ENCODE results near the gene CAMSAP2. TPM values are rescaled to one million over a fixed set of nuclear protein-coding genes. Genes with fewer than 3 reads are reported as not detected.
A peak's percentile ranks its signal among the peaks of the same experiment; 100 is the strongest.

CAMSAP2 gene
- total RNA-seq, 4 donors from 2014 or later = 37.8 to 47.4 (median 46.0) TPM

DNA sequence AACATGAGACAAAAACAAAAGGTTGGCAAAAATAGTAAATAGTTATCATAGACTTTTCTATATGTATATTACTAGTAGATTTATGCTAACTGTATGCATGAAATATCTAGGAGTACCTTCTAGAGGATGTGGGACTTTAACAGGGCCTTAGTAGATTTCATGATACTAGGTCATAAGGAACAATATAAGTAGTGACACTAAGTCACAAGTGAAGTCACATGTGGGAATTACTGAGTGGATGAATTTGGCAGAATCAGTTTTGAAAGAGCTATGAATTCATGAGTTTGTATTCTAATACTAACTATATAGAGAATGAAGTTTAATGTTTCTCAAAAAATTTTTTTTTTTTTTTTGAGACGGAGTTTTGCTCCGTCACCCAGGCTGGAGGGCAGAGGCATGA is 81.0 kb downstream of the CAMSAP2 start:
- ATAC-seq = no peak
- WGBS, 2 donors (ENCODE audit: low coverage in 1 of 2) = 100% methylated on average over 1 of the region's 2 CpGs

DNA sequence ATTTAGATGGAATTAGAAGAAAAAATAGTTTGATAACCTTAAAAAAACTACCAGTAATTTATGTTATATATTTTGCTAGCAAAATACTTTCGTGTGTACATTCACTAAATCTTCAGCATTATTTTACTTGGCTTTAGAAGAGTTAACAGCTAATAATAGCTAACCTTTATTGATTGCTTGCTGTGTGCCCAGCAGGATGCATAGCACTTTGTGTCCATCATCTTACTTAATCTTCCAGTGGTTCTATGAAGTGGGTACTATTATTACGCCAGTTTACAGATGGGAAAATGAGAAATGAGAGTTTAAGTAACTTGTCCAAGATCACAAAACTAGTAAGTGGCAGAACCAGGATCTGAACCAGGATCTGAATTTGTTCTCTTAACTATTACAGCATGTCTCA is 92.4 kb downstream of the CAMSAP2 start:
- Histone ChIP-seq H3K4me3 (no peak overlapping the region), H3K36me3 (peaks cover 0 to 9% of the 10 kb centered on the region in 2 donors), H3K27me3 (no peaks in the 10 kb centered on the region), H3K4me1 (peaks cover 0 to 12% (median 0%) of the 10 kb centered on the region in 3 donors), H3K9me3 (no peaks in the 10 kb centered on the region), H3K27ac (no peak overlapping the region)
- 82 to 87% methylated on average over 2 of the region's 2 CpGs for WGBS, 2 donors (ENCODE audit: low coverage in 1 of 2)
- TF ChIP-seq POLR2AphosphoS5 (IDR thresholded peaks at IDR 0.05) = no peak
- TF ChIP-seq, protein P1, sequence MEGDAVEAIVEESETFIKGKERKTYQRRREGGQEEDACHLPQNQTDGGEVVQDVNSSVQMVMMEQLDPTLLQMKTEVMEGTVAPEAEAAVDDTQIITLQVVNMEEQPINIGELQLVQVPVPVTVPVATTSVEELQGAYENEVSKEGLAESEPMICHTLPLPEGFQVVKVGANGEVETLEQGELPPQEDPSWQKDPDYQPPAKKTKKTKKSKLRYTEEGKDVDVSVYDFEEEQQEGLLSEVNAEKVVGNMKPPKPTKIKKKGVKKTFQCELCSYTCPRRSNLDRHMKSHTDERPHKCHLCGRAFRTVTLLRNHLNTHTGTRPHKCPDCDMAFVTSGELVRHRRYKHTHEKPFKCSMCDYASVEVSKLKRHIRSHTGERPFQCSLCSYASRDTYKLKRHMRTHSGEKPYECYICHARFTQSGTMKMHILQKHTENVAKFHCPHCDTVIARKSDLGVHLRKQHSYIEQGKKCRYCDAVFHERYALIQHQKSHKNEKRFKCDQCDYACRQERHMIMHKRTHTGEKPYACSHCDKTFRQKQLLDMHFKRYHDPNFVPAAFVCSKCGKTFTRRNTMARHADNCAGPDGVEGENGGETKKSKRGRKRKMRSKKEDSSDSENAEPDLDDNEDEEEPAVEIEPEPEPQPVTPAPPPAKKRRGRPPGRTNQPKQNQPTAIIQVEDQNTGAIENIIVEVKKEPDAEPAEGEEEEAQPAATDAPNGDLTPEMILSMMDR (IDR thresholded peaks at IDR 0.05) = no peak
- TF ChIP-seq POLR2A (IDR thresholded peaks at IDR 0.05) = no peak
- TF ChIP-seq EP300 (IDR thresholded peaks at IDR 0.05) = no peak
- no peak for ATAC-seq

More for the DNA sequence above, 81.0 kb downstream of the CAMSAP2 start:
- no peak overlapping the region for H3K4me3 ChIP-seq
- H3K36me3 ChIP-seq = peaks cover 0 to 17% of the 10 kb centered on the region in 2 donors
- no peak overlapping the region for H3K27ac ChIP-seq
- H3K27me3 ChIP-seq = no peaks in the 10 kb centered on the region
- TF ChIP-seq, protein P1 (IDR thresholded peaks at IDR 0.05) = no peak
- TF ChIP-seq POLR2AphosphoS5 (IDR thresholded peaks at IDR 0.05) = no peak
- no peak for TF ChIP-seq POLR2A (IDR thresholded peaks at IDR 0.05)
- TF ChIP-seq EP300 (IDR thresholded peaks at IDR 0.05) = no peak
- H3K4me1 ChIP-seq = peaks cover 0 to 6% (median 0%) of the 10 kb centered on the region in 3 donors
- H3K9me3 ChIP-seq = no peaks in the 10 kb centered on the region

DNA sequence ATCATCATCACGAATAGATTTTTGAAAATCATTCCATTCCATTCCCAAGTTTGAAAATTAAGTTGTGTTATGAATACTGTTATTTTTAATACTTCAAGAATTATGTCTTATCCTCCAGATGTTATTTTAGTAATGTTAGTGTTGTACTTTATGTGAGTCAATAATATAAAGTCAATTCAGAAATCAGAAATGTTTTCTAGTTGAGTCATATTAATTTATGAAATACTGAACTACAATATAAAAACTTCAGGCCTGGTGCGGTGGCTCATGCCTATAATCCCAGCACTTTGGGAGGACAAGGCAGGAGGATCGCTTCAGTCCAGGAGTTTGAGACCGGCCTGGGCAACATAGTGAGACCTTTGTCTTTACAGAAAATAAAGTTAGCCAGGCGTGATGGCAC is 95.7 kb downstream of the CAMSAP2 start:
- no peaks in the 10 kb centered on the region for H3K27me3 ChIP-seq
- no peak overlapping the region for H3K27ac ChIP-seq
- H3K4me1 ChIP-seq = peaks cover 0 to 7% (median 0%) of the 10 kb centered on the region in 3 donors
- peaks cover 0 to 9% of the 10 kb centered on the region in 2 donors for H3K36me3 ChIP-seq
- ATAC-seq = no peak
- TF ChIP-seq EP300 (IDR thresholded peaks at IDR 0.05) (no peak), POLR2A (IDR thresholded peaks at IDR 0.05) (no peak)
- 85 to 89% methylated on average over 5 of the region's 5 CpGs for WGBS, 2 donors (ENCODE audit: low coverage in 1 of 2)
- no peak overlapping the region for H3K4me3 ChIP-seq
- no peaks in the 10 kb centered on the region for H3K9me3 ChIP-seq

DNA sequence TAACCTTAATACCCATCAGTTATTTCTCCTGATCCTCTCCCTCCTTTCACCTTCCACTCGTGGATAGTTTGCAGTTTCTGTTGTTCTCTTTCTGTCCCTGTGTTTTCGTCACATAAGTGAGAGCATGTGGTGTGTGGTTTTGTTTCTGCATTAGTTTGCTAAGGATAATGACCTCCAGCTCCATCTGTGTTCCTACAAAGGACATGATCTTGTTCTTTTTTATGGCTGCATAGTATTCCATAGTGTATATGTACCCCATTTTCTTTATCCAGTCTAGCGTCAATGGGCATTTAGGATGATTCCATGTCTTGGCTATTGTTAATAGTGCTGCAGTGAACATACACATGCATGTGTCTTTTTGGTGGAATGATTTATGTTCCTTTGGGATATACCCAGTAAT is 97.5 kb downstream of the CAMSAP2 start:
- no peak overlapping the region for H3K4me3 ChIP-seq
- H3K27me3 ChIP-seq = no peaks in the 10 kb centered on the region
- no peak for TF ChIP-seq POLR2A (IDR thresholded peaks at IDR 0.05)
- TF ChIP-seq POLR2AphosphoS5 (IDR thresholded peaks at IDR 0.05) = no peak
- TF ChIP-seq, protein P1 (IDR thresholded peaks at IDR 0.05) = no peak
- no peak for TF ChIP-seq EP300 (IDR thresholded peaks at IDR 0.05)
- no peak for ATAC-seq
- WGBS, 2 donors (ENCODE audit: low coverage in 1 of 2) = 92 to 100% methylated on average over 2 to 3 of the region's 3 CpGs
- peaks cover 0 to 7% (median 0%) of the 10 kb centered on the region in 3 donors for H3K4me1 ChIP-seq
- H3K27ac ChIP-seq = no peak overlapping the region
- H3K36me3 ChIP-seq = peaks cover 0 to 16% of the 10 kb centered on the region in 2 donors
- H3K9me3 ChIP-seq = no peaks in the 10 kb centered on the region

DNA sequence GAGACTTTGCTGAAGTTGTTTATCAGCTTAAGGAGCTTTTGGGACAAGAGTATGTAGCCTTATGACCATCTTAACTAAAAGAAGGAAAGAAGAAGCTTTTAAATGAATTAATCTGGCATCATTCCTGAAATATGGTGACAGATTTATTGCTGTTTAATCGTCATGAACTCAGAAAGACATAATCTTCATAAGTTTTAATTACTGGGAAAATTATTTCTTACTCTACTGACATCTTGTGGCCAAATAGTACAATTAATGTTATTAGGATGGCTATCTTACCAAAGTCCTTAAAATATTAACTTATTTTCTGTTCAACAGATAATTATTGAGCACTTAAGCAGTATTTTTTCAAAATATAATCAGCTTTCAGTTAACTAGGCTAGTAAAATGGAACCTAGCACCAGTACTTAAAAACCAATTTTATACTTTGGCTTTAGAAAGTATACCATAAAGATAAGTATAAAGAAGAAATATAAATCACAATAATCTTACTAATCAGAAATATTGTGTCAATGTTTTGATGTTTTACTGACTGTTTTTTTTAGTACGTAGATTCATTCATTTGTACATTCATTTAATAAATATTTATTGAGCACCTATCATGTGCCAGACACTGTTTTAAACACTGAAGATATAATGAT is 99.4 kb downstream of the CAMSAP2 start:
- WGBS, 2 donors (ENCODE audit: low coverage in 1 of 2) = 28 to 29% methylated on average over 2 of the region's 2 CpGs
- no peak overlapping the region for H3K4me3 ChIP-seq
- H3K27ac ChIP-seq = no peak overlapping the region
- TF ChIP-seq POLR2AphosphoS5 (IDR thresholded peaks at IDR 0.05) = no peak
- TF ChIP-seq, protein P1 (IDR thresholded peaks at IDR 0.05) = peak; percentile 35 to 46 (median 36)
- TF ChIP-seq EP300 (IDR thresholded peaks at IDR 0.05) = no peak
- no peak for TF ChIP-seq POLR2A (IDR thresholded peaks at IDR 0.05)
- H3K4me1 ChIP-seq = peaks cover 0 to 7% (median 0%) of the 10 kb centered on the region in 3 donors
- H3K36me3 ChIP-seq = peaks cover 0 to 25% of the 10 kb centered on the region in 2 donors
- no peaks in the 10 kb centered on the region for H3K27me3 ChIP-seq
- no peak for ATAC-seq
- no peaks in the 10 kb centered on the region for H3K9me3 ChIP-seq
